HG03139 (cell line): Measurements from ENCODE around the gene ODF4.
A peak's percentile ranks its signal among the peaks of the same experiment; 100 is the strongest.
"Not testable (repeated sequence)": the region's sequence is repeated elsewhere in the genome, so short reads cannot be mapped to it uniquely, and the experiment has no call there.

Source experiments
- ATAC-seq: cut with Tn5 transposase; IDR thresholded peaks from one replicate; pipeline ENCODE4 v1.9.1; 2021; ENCODE audit not compliant: unreplicated experiment

Gene ODF4

GRCh38 chr17:8366231-8366630, 26.6 kb downstream of the ODF4 start:
- no peak for ATAC-seq

GRCh38 chr17:8368193-8368592, 28.6 kb downstream of the ODF4 start:
- no peak for ATAC-seq

GRCh38 chr17:8369944-8370343, 30.3 kb downstream of the ODF4 start:
- ATAC-seq: no peak

GRCh38 chr17:8371786-8372185, 32.1 kb downstream of the ODF4 start:
- no peak for ATAC-seq

- ATAC-seq: no peak
These were observed 32.8 kb downstream of the ODF4 start for GRCh38 chr17:8372422-8372821.

- ATAC-seq: not testable (repeated sequence)
These were observed 34.2 kb downstream of the ODF4 start for GRCh38 chr17:8373856-8374255.

GRCh38 chr17:8375738-8376259, 36.2 kb downstream of the ODF4 start:
- ATAC-seq: no peak

- peak; percentile 69 for ATAC-seq
These were observed 36.8 kb downstream of the ODF4 start, which contains the start of gene KRABD2 for GRCh38 chr17:8376271-8377067. TSS of gene KRABD2 (minus strand) at chr17:8376704.

GRCh38 chr17:8377422-8377821, 37.8 kb downstream of the ODF4 start:
- ATAC-seq: no peak

GRCh38 chr17:8378117-8378516, 38.5 kb downstream of the ODF4 start:
- ATAC-seq: not testable (repeated sequence)

- ATAC-seq: no peak
These were observed 40.4 kb downstream of the ODF4 start for GRCh38 chr17:8380049-8380448.

- no peak for ATAC-seq
These were observed 42.6 kb downstream of the ODF4 start for GRCh38 chr17:8382052-8382879.

- no peak for ATAC-seq
These were observed 43.2 kb downstream of the ODF4 start for GRCh38 chr17:8382880-8383142.

- ATAC-seq: peak; percentile 79
These were observed 43.6 kb downstream of the ODF4 start, which contains the start of gene RPL26 for GRCh38 chr17:8383143-8383822. TSS of gene RPL26 (minus strand) at chr17:8383193. CDS start at chr17:8382310, 883 bp downstream.

- no peak for ATAC-seq
These were observed 45.2 kb downstream of the ODF4 start for GRCh38 chr17:8384801-8385378.

- no peak for ATAC-seq
These were observed 47.2 kb downstream of the ODF4 start for GRCh38 chr17:8386841-8387240.

GRCh38 chr17:8387914-8388651, 48.4 kb downstream of the ODF4 start:
- ATAC-seq: no peak

- ATAC-seq: no peak
These were observed 52.1 kb downstream of the ODF4 start for GRCh38 chr17:8391711-8392110.

GRCh38 chr17:8392274-8392673, 52.6 kb downstream of the ODF4 start:
- ATAC-seq: no peak
